Tibial nerve (tissue), 4 donors: ENCODE data around the gene NWD2. TPM values are rescaled to one million over a fixed set of nuclear protein-coding genes. Genes with fewer than 3 reads are reported as not detected.

Experiments used
- DNase-seq, 2 donors: peaks; one replicate each; pipeline ENCODE4 v3.0.0-alpha.2; 2019; ENCODE audit warnings: low spot score in 2 of 2
- H3K27ac ChIP-seq, 4 donors: fragments of 200-600 bp; sonication (generic) in 3 of 4; one replicate each; pipeline ENCODE4 v1.5.1; 2017 to 2019; ENCODE audit warnings: mild to moderate bottlenecking in 1 of 4
- H3K27me3 ChIP-seq, 2 donors: fragments of 200-600 bp; sonication (generic) in 1 of 2; one replicate each; pipeline versions ENCODE4 v1.5.1 to v1.6.0; 2017 to 2019
- H3K36me3 ChIP-seq, 3 donors: fragments of 200-600 bp; sonication (generic); one replicate each; pipeline ENCODE4 v1.5.1; 2018 to 2019
- H3K4me1 ChIP-seq, 4 donors: fragments of 200-600 bp; sonication (generic) in 3 of 4; one replicate each; pipeline ENCODE4 v1.5.1; 2017 to 2019
- H3K4me3 ChIP-seq, 4 donors: fragments of 200-600 bp; sonication (generic) in 3 of 4; one replicate each; pipeline ENCODE4 v1.5.1; 2017 to 2019; ENCODE audit warnings: mild to moderate bottlenecking in 1 of 4, moderate library complexity in 1 of 4
- H3K9me3 ChIP-seq, 4 donors: fragments of 200-600 bp; sonication (generic) in 3 of 4; one replicate each; pipeline ENCODE4 v1.5.1; 2017 to 2019
- CTCF ChIP-seq, 5 experiments: fragments of 200-600 bp in 3 of 5; fragments of 450-650 bp in 2 of 5; sonication (generic) in 3 of 5; IDR thresholded peaks; one replicate each; pipeline ENCODE4 v1.5.1; 2016 to 2019; ENCODE audit warnings: antibody characterized with exemption in 5 of 5, mild to moderate bottlenecking in 3 of 5, moderate library complexity in 2 of 5
- EP300 ChIP-seq, 2 donors: sonication (generic); formaldehyde crosslinking; IDR thresholded peaks; one replicate each; pipeline ENCODE4 v1.6.1; 2017; ENCODE audit warnings: antibody characterized with exemption in 2 of 2, mild to moderate bottlenecking in 1 of 2
- POLR2A ChIP-seq, 2 donors: fragments of 450-650 bp; IDR thresholded peaks; one replicate each; pipeline ENCODE4 v1.6.1; 2017; ENCODE audit warnings: antibody characterized with exemption in 2 of 2, mild to moderate bottlenecking in 2 of 2, moderate library complexity in 2 of 2
- WGBS, 2 donors: methylation state at CpG; one replicate each; pipeline ENCODE4 v1.1.5; 2018; 5-methylcytosine and 5-hydroxymethylcytosine counted together
- total RNA-seq, 4 donors: library from RNA; depleted of rRNA; stranded (reverse); fragments of >200 nt; gene quantifications; one replicate each; pipeline ENCODE4 v1.1.0, GENCODE V29; 2016

Gene NWD2
- total RNA-seq, 4 donors from 2014 or later, result 0.30 to 1.1 (median 0.84) TPM; not detected in 1

- Histone ChIP-seq H3K4me3 (no peak overlapping the region), H3K4me1 (no peaks in the 10 kb centered on the region), H3K27ac (no peak overlapping the region), H3K9me3 (no peaks in the 10 kb centered on the region), H3K27me3 (no peaks in the 10 kb centered on the region), H3K36me3 (no peaks in the 10 kb centered on the region)
- no peak for TF ChIP-seq POLR2A (IDR thresholded peaks at IDR 0.05)
- WGBS, 2 donors, result 61 to 69% methylated on average over 7 of the region's 7 CpGs
- DNase-seq, result no peak
Measured at GRCh38 chr4:37464373-37465128, 220.0 kb downstream of the NWD2 start.

GRCh38 chr4:37465296-37465695 is 220.8 kb downstream of the NWD2 start:
- Histone ChIP-seq H3K36me3 (no peaks in the 10 kb centered on the region), H3K4me1 (no peaks in the 10 kb centered on the region), H3K27me3 (no peaks in the 10 kb centered on the region), H3K4me3 (no peak overlapping the region), H3K9me3 (no peaks in the 10 kb centered on the region), H3K27ac (no peak overlapping the region)
- WGBS, 2 donors, result 78 to 82% methylated on average over 5 of the region's 5 CpGs
- DNase-seq, result no peak
- no peak for TF ChIP-seq CTCF (IDR thresholded peaks at IDR 0.05)
- TF ChIP-seq POLR2A (IDR thresholded peaks at IDR 0.05), result no peak
- TF ChIP-seq EP300 (IDR thresholded peaks at IDR 0.05), result no peak

- DNase-seq, result no peak
- H3K4me3 ChIP-seq, result no peak overlapping the region
- no peaks in the 10 kb centered on the region for H3K36me3 ChIP-seq
- 57 to 88% methylated on average over 2 of the region's 2 CpGs for WGBS, 2 donors
- no peaks in the 10 kb centered on the region for H3K27me3 ChIP-seq
- H3K9me3 ChIP-seq, result no peaks in the 10 kb centered on the region
- H3K27ac ChIP-seq, result no peak overlapping the region
- TF ChIP-seq POLR2A (IDR thresholded peaks at IDR 0.05) (no peak), EP300 (IDR thresholded peaks at IDR 0.05) (no peak), CTCF (IDR thresholded peaks at IDR 0.05) (no peak)
- H3K4me1 ChIP-seq, result no peaks in the 10 kb centered on the region
Measured at GRCh38 chr4:37465845-37466244, 221.3 kb downstream of the NWD2 start.

- TF ChIP-seq POLR2A (IDR thresholded peaks at IDR 0.05), result no peak
- TF ChIP-seq CTCF (IDR thresholded peaks at IDR 0.05), result no peak
- TF ChIP-seq EP300 (IDR thresholded peaks at IDR 0.05), result no peak
- DNase-seq, result no peak
- Histone ChIP-seq H3K27me3 (no peaks in the 10 kb centered on the region), H3K4me3 (no peak overlapping the region), H3K9me3 (no peaks in the 10 kb centered on the region), H3K27ac (no peak overlapping the region), H3K36me3 (no peaks in the 10 kb centered on the region), H3K4me1 (no peaks in the 10 kb centered on the region)
- WGBS, 2 donors, result 51 to 65% methylated on average over 3 of the region's 3 CpGs
Measured at GRCh38 chr4:37467223-37467622, 222.7 kb downstream of the NWD2 start.

GRCh38 chr4:37467824-37468223 is 223.3 kb downstream of the NWD2 start:
- H3K27ac ChIP-seq, result no peak overlapping the region
- H3K27me3 ChIP-seq, result no peaks in the 10 kb centered on the region
- H3K36me3 ChIP-seq, result no peaks in the 10 kb centered on the region
- H3K4me3 ChIP-seq, result no peak overlapping the region
- no peaks in the 10 kb centered on the region for H3K9me3 ChIP-seq
- DNase-seq, result no peak
- H3K4me1 ChIP-seq, result no peaks in the 10 kb centered on the region
- 76 to 89% methylated on average over 4 of the region's 4 CpGs for WGBS, 2 donors
- no peak for TF ChIP-seq POLR2A (IDR thresholded peaks at IDR 0.05)
- no peak for TF ChIP-seq EP300 (IDR thresholded peaks at IDR 0.05)
- TF ChIP-seq CTCF (IDR thresholded peaks at IDR 0.05), result no peak
